ENCODE data around the gene GARIN5A. TPM values are rescaled to one million over a fixed set of nuclear protein-coding genes. Genes with fewer than 3 reads are reported as not detected.

Gene GARIN5A
- total RNA-seq, 1 experiment from 2014 or later: 6.2 TPM

DNA sequence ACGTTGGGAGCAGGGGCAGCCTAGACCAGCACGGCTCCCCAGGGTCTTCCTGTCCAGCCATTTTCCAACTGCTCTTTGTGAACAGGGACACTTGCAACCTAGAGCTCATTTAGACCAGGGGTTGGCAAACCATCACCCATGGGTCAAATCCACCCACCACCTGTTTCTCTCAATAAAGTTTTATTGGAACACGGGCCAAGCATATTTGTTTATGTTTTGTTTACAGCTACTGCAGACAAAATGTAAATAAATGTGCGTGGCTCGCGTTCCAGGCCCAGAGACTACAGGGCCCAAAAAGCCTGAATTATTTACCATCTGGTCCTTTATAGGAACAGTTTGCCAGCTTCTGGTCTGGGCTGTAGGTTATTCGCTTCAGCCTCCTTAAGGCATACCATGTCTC is 13.7 kb downstream of the GARIN5A start:
- Histone ChIP-seq H3K9me2 (replicated peaks; ENCODE audit: low read length) (no peaks in the 10 kb centered on the region), H3K4me1 (ENCODE audit: insufficient read depth, low read length) (0 out of 2 replicates have a peak, but pooled peaks cover 6% of the 10 kb centered on the region), H3K4me2 (ENCODE audit: low read length) (no peak overlapping the region), H2AFZ (ENCODE audit: low read length) (no peak overlapping the region), H3F3A (ENCODE audit: low read length, unreplicated experiment) (no peaks in the 10 kb centered on the region), H3K9ac (ENCODE audit: low read length) (no peak overlapping the region), H4K20me1 (ENCODE audit: low read length) (no peaks in the 10 kb centered on the region), H3K9me3 (ENCODE audit: low read length) (no peaks in the 10 kb centered on the region), H3K4me3 (ENCODE audit: low read length) (no peak overlapping the region), H3K79me2 (ENCODE audit: low read length) (no peaks in the 10 kb centered on the region), H3K27me3 (ENCODE audit: low read length) (no peaks in the 10 kb centered on the region), H3K36me3 (ENCODE audit: low read depth, low read length) (no peaks in the 10 kb centered on the region), H3K27ac (ENCODE audit: low read length) (no peak overlapping the region)
- DNase-seq (no peak), ATAC-seq (no peak)
- ChIA-PET POLR2A (ENCODE audit: unreplicated experiment) (no interaction called here), CTCF (no interaction called here)
- no TSS peak for BruUV-seq (replicated peaks)
- TF ChIP-seq, protein P1, sequence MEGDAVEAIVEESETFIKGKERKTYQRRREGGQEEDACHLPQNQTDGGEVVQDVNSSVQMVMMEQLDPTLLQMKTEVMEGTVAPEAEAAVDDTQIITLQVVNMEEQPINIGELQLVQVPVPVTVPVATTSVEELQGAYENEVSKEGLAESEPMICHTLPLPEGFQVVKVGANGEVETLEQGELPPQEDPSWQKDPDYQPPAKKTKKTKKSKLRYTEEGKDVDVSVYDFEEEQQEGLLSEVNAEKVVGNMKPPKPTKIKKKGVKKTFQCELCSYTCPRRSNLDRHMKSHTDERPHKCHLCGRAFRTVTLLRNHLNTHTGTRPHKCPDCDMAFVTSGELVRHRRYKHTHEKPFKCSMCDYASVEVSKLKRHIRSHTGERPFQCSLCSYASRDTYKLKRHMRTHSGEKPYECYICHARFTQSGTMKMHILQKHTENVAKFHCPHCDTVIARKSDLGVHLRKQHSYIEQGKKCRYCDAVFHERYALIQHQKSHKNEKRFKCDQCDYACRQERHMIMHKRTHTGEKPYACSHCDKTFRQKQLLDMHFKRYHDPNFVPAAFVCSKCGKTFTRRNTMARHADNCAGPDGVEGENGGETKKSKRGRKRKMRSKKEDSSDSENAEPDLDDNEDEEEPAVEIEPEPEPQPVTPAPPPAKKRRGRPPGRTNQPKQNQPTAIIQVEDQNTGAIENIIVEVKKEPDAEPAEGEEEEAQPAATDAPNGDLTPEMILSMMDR (conservative IDR thresholded peaks at IDR 0.05; ENCODE audit: low read depth, low read length): no peak
- TF ChIP-seq EZH2phosphoT487 (IDR thresholded peaks at IDR 0.05; ENCODE audit: borderline replicate concordance, low read length): no peak
- TF ChIP-seq EZH2 (IDR thresholded peaks at IDR 0.05; ENCODE audit: low read length, unreplicated experiment): no peak
- intact Hi-C loops (cut with micrococcal nuclease): no loop called here

DNA sequence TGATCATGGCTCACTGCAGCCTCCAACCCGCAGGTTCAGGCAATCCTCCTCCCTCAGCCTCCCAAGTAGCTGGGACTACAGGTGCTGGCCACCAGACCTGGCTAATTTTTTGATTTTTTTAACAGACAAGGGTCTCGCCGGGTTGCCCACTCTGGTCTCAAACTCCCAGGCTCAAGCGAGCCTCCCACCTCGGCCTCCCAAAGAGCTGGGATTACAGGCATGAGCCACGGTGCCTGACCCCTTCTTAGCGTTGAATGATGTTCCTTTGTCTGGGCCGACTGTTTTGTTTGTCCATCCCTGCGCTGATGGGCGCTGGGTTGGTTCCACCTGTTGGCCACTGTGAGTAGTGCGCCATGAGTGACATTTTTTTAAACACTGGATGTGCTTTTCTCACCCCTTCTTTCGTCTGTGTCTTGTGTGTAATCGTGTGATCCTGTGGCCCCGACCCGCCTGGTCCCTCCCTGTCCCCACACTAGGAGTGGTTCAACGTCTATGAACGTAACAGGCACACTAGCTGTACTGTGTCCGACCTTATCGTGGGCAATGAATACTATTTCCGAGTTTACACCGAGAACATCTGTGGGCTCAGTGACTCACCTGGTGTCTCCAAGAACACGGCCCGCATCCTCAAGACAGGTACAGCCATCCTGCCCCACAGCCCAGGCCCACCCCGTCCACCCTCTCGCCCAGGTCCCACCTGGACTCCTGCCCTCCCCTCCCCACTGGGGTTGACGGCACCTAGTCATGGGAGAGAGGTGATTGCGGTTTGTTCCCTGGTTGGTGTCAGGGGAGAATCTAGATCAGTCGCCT is 15.4 kb downstream of the GARIN5A start:
- ATAC-seq (peak; percentile 87), DNase-seq (peak; percentile 88)
- Histone ChIP-seq H3K4me1 (ENCODE audit: insufficient read depth, low read length) (0 out of 2 replicates have a peak, but pooled peaks cover 6% of the 10 kb centered on the region), H3F3A (ENCODE audit: low read length, unreplicated experiment) (no peaks in the 10 kb centered on the region), H3K79me2 (ENCODE audit: low read length) (no peaks in the 10 kb centered on the region), H3K9ac (ENCODE audit: low read length) (no peak overlapping the region), H3K9me2 (replicated peaks; ENCODE audit: low read length) (no peaks in the 10 kb centered on the region), H3K4me2 (ENCODE audit: low read length) (peak overlapping the region; percentile 80), H2AFZ (ENCODE audit: low read length) (peak overlapping the region; percentile 87), H3K4me3 (ENCODE audit: low read length) (peak overlapping the region; percentile 47), H3K27ac (ENCODE audit: low read length) (no peak overlapping the region), H3K9me3 (ENCODE audit: low read length) (no peaks in the 10 kb centered on the region), H4K20me1 (ENCODE audit: low read length) (no peaks in the 10 kb centered on the region), H3K27me3 (ENCODE audit: low read length) (peaks cover 7% of the 10 kb centered on the region; the same call in 1 of the 2 replicates), H3K36me3 (ENCODE audit: low read depth, low read length) (no peaks in the 10 kb centered on the region)
- TF ChIP-seq, protein P1 (conservative IDR thresholded peaks at IDR 0.05; ENCODE audit: low read depth, low read length): peak; percentile 91
- TF ChIP-seq EZH2phosphoT487 (IDR thresholded peaks at IDR 0.05; ENCODE audit: borderline replicate concordance, low read length) (no peak), EZH2 (IDR thresholded peaks at IDR 0.05; ENCODE audit: low read length, unreplicated experiment) (no peak)
- POLR2A ChIA-PET (ENCODE audit: unreplicated experiment): no interaction called here
- no TSS peak for BruUV-seq (replicated peaks)
- CTCF ChIA-PET: interaction anchor here (0.6 to 1.5 kb wide), 4 partner anchors 93 to 183 kb away, joined by 3 to 5 read pairs (median 4); no protein-coding TSS in a partner anchor
- intact Hi-C loops (cut with micrococcal nuclease): loop anchor here (1.0 kb wide), 3 partner anchors 77 to 104 kb away; partner anchors contain the start of gene POLD1
